ENCODE measurements around the gene PHACTR3. TPM values are rescaled to one million over a fixed set of nuclear protein-coding genes. Genes with fewer than 3 reads are reported as not detected.

Gene PHACTR3
- total RNA-seq, 1 experiment from 2014 or later, result not detected

GRCh38 chr20:59571151-59571550 is 33.2 kb upstream of the PHACTR3 start:
- no peak overlapping the region for H3K18ac ChIP-seq (ENCODE audit: insufficient read length, low read depth, low read length)
- peaks cover 5% of the 10 kb centered on the region for H3K23me2 ChIP-seq (ENCODE audit: insufficient read length, low read depth, low read length, poor library complexity, severe bottlenecking)
- no peak overlapping the region for H3K23ac ChIP-seq (ENCODE audit: insufficient read length, low read depth, low read length)
- no peak overlapping the region for H2BK15ac ChIP-seq (ENCODE audit: low read depth, low read length)
- H4K8ac ChIP-seq (replicated peaks; ENCODE audit: insufficient read length, low read depth, low read length), result no peak overlapping the region
- no peak overlapping the region for H2AFZ ChIP-seq (ENCODE audit: low read length)
- no peak overlapping the region for H2BK12ac ChIP-seq (ENCODE audit: insufficient read length, low read depth, low read length)
- H3K79me2 ChIP-seq (ENCODE audit: insufficient read depth, low read length), result no peaks in the 10 kb centered on the region
- H2AK5ac ChIP-seq (ENCODE audit: insufficient read length, low read length), result no peak overlapping the region
- no peaks in the 10 kb centered on the region for H3K4me1 ChIP-seq (ENCODE audit: insufficient read depth, low read length)
- TF ChIP-seq, protein P1, sequence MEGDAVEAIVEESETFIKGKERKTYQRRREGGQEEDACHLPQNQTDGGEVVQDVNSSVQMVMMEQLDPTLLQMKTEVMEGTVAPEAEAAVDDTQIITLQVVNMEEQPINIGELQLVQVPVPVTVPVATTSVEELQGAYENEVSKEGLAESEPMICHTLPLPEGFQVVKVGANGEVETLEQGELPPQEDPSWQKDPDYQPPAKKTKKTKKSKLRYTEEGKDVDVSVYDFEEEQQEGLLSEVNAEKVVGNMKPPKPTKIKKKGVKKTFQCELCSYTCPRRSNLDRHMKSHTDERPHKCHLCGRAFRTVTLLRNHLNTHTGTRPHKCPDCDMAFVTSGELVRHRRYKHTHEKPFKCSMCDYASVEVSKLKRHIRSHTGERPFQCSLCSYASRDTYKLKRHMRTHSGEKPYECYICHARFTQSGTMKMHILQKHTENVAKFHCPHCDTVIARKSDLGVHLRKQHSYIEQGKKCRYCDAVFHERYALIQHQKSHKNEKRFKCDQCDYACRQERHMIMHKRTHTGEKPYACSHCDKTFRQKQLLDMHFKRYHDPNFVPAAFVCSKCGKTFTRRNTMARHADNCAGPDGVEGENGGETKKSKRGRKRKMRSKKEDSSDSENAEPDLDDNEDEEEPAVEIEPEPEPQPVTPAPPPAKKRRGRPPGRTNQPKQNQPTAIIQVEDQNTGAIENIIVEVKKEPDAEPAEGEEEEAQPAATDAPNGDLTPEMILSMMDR (conservative IDR thresholded peaks at IDR 0.05), result no peak
- H2BK120ac ChIP-seq (ENCODE audit: low read depth, low read length, poor library complexity, severe bottlenecking), result no peak overlapping the region
- Mint-ChIP-seq H3K36me3 (ENCODE audit: insufficient read depth in 1 of 3, low read depth in 3 of 3) (no peaks in the 10 kb centered on the region), H3K4me3 (peak overlapping the region in 1 of 2 experiments; percentile 71; a peak in 2 of 5 replicates), H3K9me3 (peaks cover 0 to 18% of the 10 kb centered on the region in 2 experiments; a peak in 3 of 5 replicates), H3K4me1 (peaks cover 5% of the 10 kb centered on the region in 2 experiments), H3K27me3 (ENCODE audit: low read depth) (peaks cover 80% of the 10 kb centered on the region), H3K27ac (no peak overlapping the region)
- no peak overlapping the region for H3K4me2 ChIP-seq (ENCODE audit: insufficient read depth, insufficient read length, low read length)
- H3K4ac ChIP-seq (ENCODE audit: low read depth, low read length), result no peak overlapping the region
- no peaks in the 10 kb centered on the region for H4K20me1 ChIP-seq (ENCODE audit: control insufficient read depth, insufficient read depth, insufficient read length)
- H3K79me1 ChIP-seq (ENCODE audit: insufficient read depth, low read depth, low read length, poor library complexity, severe bottlenecking), result no peaks in the 10 kb centered on the region
- no peak overlapping the region for H3K9ac ChIP-seq (ENCODE audit: extremely low read depth, insufficient read length, low read length)
- no CpG with 5 or more reads among the region's 7 CpGs for WGBS (ENCODE audit: extremely low coverage, insufficient read length, low lambda C conversion rate)
- DNase-seq, result no peak
- H3K27me3 ChIP-seq (ENCODE audit: insufficient read depth, low read length), result peaks cover 12% of the 10 kb centered on the region; the same call in 1 of the 2 replicates
- H2BK5ac ChIP-seq (ENCODE audit: insufficient read length, low read length), result no peak overlapping the region
- H2BK20ac ChIP-seq (ENCODE audit: low read depth, low read length, poor library complexity, severe bottlenecking), result no peak overlapping the region
- H3K14ac ChIP-seq (ENCODE audit: insufficient read depth, low read length), result no peak overlapping the region
- H3K9me3 ChIP-seq (ENCODE audit: control insufficient read depth, low read depth, low read length), result no peaks in the 10 kb centered on the region
- H3T11ph ChIP-seq (ENCODE audit: low read length), result no peak overlapping the region
- H4K5ac ChIP-seq (ENCODE audit: insufficient read length, low read depth, low read length), result no peak overlapping the region
- H4K91ac ChIP-seq (ENCODE audit: insufficient read length, low read depth, low read length), result no peak overlapping the region
- no peak overlapping the region for H3K27ac ChIP-seq (ENCODE audit: insufficient read length, low read depth, low read length)
- no peak overlapping the region for H3K56ac ChIP-seq (ENCODE audit: insufficient read length, low read depth, low read length)

All from H9 (cell line).